ENCODE results near the gene TIMM44.

Gene TIMM44

DNA sequence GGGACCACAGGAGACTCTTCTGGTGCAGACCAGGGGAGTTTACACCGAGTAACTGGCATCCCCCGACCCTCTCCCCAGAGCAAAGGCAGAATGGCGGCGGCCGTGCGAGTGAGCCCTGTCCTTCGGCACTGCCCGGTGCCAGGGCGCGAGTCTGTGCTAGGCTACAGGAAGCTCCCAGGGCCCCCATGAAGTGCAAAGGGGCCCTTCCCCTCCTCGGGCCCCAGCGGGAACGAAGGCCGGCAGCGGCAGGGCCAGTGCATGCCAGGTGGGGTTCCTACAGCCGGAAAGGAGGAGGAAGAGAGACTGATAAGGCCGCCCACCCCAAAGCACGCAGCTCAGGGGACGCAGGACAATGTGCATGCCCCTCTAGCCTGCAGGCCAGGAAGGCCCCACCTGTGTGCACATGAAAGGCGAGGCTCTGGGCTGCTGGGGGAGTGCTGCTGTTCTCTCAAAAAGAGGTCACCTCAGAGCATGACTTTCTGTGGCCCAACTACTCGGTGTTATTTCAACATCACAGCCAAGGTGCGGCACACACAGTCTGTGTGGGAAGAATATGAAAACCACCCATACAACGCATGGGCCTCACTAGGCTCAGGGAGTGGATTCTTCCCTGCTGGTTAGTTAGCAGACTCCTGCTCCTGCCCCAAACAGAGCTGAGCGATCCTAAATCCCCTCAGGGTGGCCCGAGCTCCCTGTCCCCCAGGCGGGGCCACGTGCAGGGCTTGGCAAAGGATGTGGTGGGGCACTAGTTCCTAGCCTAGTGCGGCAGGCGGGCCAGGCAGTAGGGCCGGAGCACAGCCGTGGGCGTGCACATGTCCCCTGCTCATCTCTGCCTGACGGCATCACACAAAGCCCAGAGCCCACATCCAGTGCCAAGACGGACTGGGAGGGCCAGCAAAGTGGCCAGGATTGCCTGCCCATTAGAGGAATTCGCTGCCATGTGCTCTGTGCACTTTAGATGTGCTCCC lies 28.4 kb upstream of the TIMM44 start:
- Histone ChIP-seq H3K9ac (ENCODE audit: low read depth, low read length, poor library complexity) (peak overlapping the region; percentile 37), H3K79me1 (ENCODE audit: low read depth, low read length) (peaks cover 3% of the 10 kb centered on the region), H3K23ac (ENCODE audit: low read depth, low read length, poor library complexity) (peak overlapping the region; percentile 39), H2BK120ac (ENCODE audit: low read depth, low read length) (no peak overlapping the region), H3K27me3 (ENCODE audit: control insufficient read depth in 3 of 3, insufficient read depth in 3 of 3, low read depth in 1 of 3, low read length in 3 of 3) (no peaks in the 10 kb centered on the region), H2AFZ (ENCODE audit: low read length) (no peak overlapping the region), H3K4me1 (ENCODE audit: control insufficient read depth in 2 of 2, insufficient read depth in 1 of 2, low read depth in 1 of 2, low read length in 2 of 2) (no peaks in the 10 kb centered on the region), H3K9me3 (replicated peaks in 1 of 2; ENCODE audit: control insufficient read depth in 2 of 2, insufficient read depth in 1 of 2, low read depth in 1 of 2, low read length in 2 of 2) (no peaks in the 10 kb centered on the region), H4K8ac (ENCODE audit: low read depth, low read length) (no peak overlapping the region), H3K36me3 (replicated peaks in 1 of 2; ENCODE audit: control insufficient read depth in 2 of 2, insufficient read depth in 2 of 2, low read length in 2 of 2) (peaks cover 57 to 90% of the 10 kb centered on the region in 2 donors), H3K14ac (ENCODE audit: low read length) (no peak overlapping the region), H2BK12ac (ENCODE audit: low read length) (peak overlapping the region; percentile 75), H2BK5ac (ENCODE audit: low read length) (no peak overlapping the region), H2BK15ac (ENCODE audit: low read length) (no peak overlapping the region), H4K91ac (ENCODE audit: low read depth, low read length, poor library complexity) (no peak overlapping the region), H3K4me2 (ENCODE audit: insufficient read depth, low read length, poor library complexity, severe bottlenecking) (no peak overlapping the region), H3K4me3 (ENCODE audit: low read length in 2 of 2) (no peak overlapping the region), H3K27ac (replicated peaks; ENCODE audit: low read length) (peak overlapping the region; percentile 9), H3K4ac (ENCODE audit: low read length) (no peak overlapping the region), H2AK5ac (ENCODE audit: low read depth, low read length) (no peak overlapping the region), H3K18ac (ENCODE audit: low read length) (no peak overlapping the region)
- WGBS, 2 donors (ENCODE audit: extremely low coverage in 2 of 2, insufficient read length in 2 of 2, insufficient replicate concordance in 1 of 2), result no CpG with 5 or more reads among the region's 35 CpGs
- DNase-seq (ENCODE audit: low spot score), result no peak

DNA sequence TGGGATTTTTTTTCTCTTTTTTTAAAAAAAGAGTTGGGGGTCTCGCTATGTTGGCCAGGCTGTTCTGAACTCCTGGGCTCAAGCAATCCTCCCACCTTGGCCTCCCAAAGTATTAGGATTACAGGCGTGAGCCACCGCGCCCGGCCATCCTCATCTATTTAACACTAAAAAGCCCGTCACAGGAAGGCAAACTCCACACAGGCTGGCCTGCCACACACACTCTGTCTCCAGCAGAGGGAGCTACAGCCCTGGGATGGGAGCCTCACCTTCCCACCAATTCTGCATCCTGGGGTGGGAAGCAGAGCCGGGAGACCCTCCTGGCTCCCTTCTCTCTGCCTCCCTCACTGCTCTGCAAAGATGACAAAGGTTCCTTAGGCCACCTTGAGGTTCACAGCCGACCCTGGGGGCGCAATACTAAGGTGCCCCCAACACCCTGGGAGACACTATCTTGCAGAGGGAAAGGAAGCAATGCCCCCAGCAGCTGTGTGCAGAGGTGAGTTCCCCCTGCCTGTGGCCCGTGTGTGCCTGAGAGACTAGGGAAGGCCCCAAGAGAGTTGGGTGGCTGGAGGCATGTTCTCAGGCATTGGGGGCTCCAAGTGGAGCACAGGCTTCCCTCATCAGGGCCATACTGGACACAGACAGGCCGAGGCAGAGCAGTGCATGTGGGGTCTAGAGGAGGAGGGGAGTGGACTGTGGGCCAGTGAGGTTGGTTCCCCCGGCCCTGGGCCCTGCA lies 27.4 kb upstream of the TIMM44 start:
- Histone ChIP-seq H3K9ac (ENCODE audit: low read depth, low read length, poor library complexity) (peak overlapping the region; percentile 63), H3K36me3 (replicated peaks in 1 of 2; ENCODE audit: control insufficient read depth in 2 of 2, insufficient read depth in 2 of 2, low read length in 2 of 2) (peaks cover 65 to 94% of the 10 kb centered on the region in 2 donors), H2BK12ac (ENCODE audit: low read length) (no peak overlapping the region), H4K8ac (ENCODE audit: low read depth, low read length) (no peak overlapping the region), H2BK15ac (ENCODE audit: low read length) (no peak overlapping the region), H2AFZ (ENCODE audit: low read length) (no peak overlapping the region), H3K4ac (ENCODE audit: low read length) (no peak overlapping the region), H3K18ac (ENCODE audit: low read length) (no peak overlapping the region), H2AK5ac (ENCODE audit: low read depth, low read length) (no peak overlapping the region), H3K27ac (replicated peaks; ENCODE audit: low read length) (peak overlapping the region; percentile 9), H2BK5ac (ENCODE audit: low read length) (no peak overlapping the region), H3K4me3 (ENCODE audit: low read length in 2 of 2) (no peak overlapping the region), H3K4me2 (ENCODE audit: insufficient read depth, low read length, poor library complexity, severe bottlenecking) (no peak overlapping the region), H4K91ac (ENCODE audit: low read depth, low read length, poor library complexity) (no peak overlapping the region), H3K27me3 (ENCODE audit: control insufficient read depth in 3 of 3, insufficient read depth in 3 of 3, low read depth in 1 of 3, low read length in 3 of 3) (no peaks in the 10 kb centered on the region), H3K9me3 (replicated peaks in 1 of 2; ENCODE audit: control insufficient read depth in 2 of 2, insufficient read depth in 1 of 2, low read depth in 1 of 2, low read length in 2 of 2) (no peaks in the 10 kb centered on the region), H3K4me1 (ENCODE audit: control insufficient read depth in 2 of 2, insufficient read depth in 1 of 2, low read depth in 1 of 2, low read length in 2 of 2) (no peaks in the 10 kb centered on the region), H3K14ac (ENCODE audit: low read length) (no peak overlapping the region), H3K79me1 (ENCODE audit: low read depth, low read length) (peaks cover 3% of the 10 kb centered on the region), H2BK120ac (ENCODE audit: low read depth, low read length) (no peak overlapping the region), H3K23ac (ENCODE audit: low read depth, low read length, poor library complexity) (peak overlapping the region; percentile 39)
- DNase-seq (ENCODE audit: low spot score), result peak; percentile 63
- WGBS, 2 donors (ENCODE audit: extremely low coverage in 2 of 2, insufficient read length in 2 of 2, insufficient replicate concordance in 1 of 2), result no CpG with 5 or more reads among the region's 12 CpGs

DNA sequence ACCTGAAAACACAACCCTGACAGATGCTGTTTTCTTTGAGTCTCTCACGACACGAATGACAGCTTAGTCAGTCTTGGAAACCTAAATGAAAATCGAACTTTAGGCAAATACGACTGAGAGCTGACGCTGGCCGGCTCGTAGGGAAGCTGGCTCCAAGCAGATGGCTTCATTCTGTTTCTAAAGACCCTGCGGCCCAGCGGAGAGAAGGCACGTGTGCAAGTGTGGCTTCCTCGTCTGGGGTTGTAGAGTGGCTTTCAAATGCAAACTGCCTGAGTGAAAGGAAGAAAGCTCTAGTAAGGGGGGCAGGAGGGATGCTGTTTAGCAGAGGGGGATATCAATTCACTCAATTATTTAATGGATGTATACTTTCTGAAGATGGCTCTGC lies 26.1 kb upstream of the TIMM44 start:
- Histone ChIP-seq H3K4me3 (ENCODE audit: low read length in 2 of 2) (no peak overlapping the region), H3K9ac (ENCODE audit: low read depth, low read length, poor library complexity) (no peak overlapping the region), H3K27me3 (ENCODE audit: control insufficient read depth in 3 of 3, insufficient read depth in 3 of 3, low read depth in 1 of 3, low read length in 3 of 3) (no peaks in the 10 kb centered on the region), H2BK12ac (ENCODE audit: low read length) (no peak overlapping the region), H2BK5ac (ENCODE audit: low read length) (no peak overlapping the region), H3K18ac (ENCODE audit: low read length) (no peak overlapping the region), H3K14ac (ENCODE audit: low read length) (no peak overlapping the region), H2AFZ (ENCODE audit: low read length) (no peak overlapping the region), H3K27ac (replicated peaks; ENCODE audit: low read length) (no peak overlapping the region), H4K91ac (ENCODE audit: low read depth, low read length, poor library complexity) (no peak overlapping the region), H3K36me3 (replicated peaks in 1 of 2; ENCODE audit: control insufficient read depth in 2 of 2, insufficient read depth in 2 of 2, low read length in 2 of 2) (peaks cover 66 to 94% of the 10 kb centered on the region in 2 donors), H3K4me1 (ENCODE audit: control insufficient read depth in 2 of 2, insufficient read depth in 1 of 2, low read depth in 1 of 2, low read length in 2 of 2) (no peaks in the 10 kb centered on the region), H2BK15ac (ENCODE audit: low read length) (no peak overlapping the region), H3K4ac (ENCODE audit: low read length) (no peak overlapping the region), H3K23ac (ENCODE audit: low read depth, low read length, poor library complexity) (no peak overlapping the region), H4K8ac (ENCODE audit: low read depth, low read length) (no peak overlapping the region), H2BK120ac (ENCODE audit: low read depth, low read length) (no peak overlapping the region), H3K79me1 (ENCODE audit: low read depth, low read length) (peaks cover 3% of the 10 kb centered on the region), H2AK5ac (ENCODE audit: low read depth, low read length) (no peak overlapping the region), H3K9me3 (replicated peaks in 1 of 2; ENCODE audit: control insufficient read depth in 2 of 2, insufficient read depth in 1 of 2, low read depth in 1 of 2, low read length in 2 of 2) (no peaks in the 10 kb centered on the region), H3K4me2 (ENCODE audit: insufficient read depth, low read length, poor library complexity, severe bottlenecking) (no peak overlapping the region)
- no peak for DNase-seq (ENCODE audit: low spot score)
- WGBS, 2 donors (ENCODE audit: extremely low coverage in 2 of 2, insufficient read length in 2 of 2, insufficient replicate concordance in 1 of 2), result no CpG with 5 or more reads among the region's 11 CpGs

All from neuronal stem cell (in vitro differentiated cells).